Activated T-cell treated with anti-CD3 and anti-CD28 coated beads, Interleukin-2, amount 50 U/mL, for 48 hours (primary cell): ENCODE measurements around the gene MTHFD1L.

Source experiments
- DNase-seq, 2 experiments: peaks; one replicate each; pipeline ENCODE4 v3.0.0-alpha.2; 2020

The MTHFD1L gene

GRCh38 chr6:150866147-150866990, 867 bp downstream of the MTHFD1L start:
- DNase-seq, result peak; percentile 87 to 89

- no peak for DNase-seq
These were observed 1.5 kb downstream of the MTHFD1L start for GRCh38 chr6:150866991-150867501.

GRCh38 chr6:150868759-150869158, 3.3 kb downstream of the MTHFD1L start:
- DNase-seq, result no peak

DNA sequence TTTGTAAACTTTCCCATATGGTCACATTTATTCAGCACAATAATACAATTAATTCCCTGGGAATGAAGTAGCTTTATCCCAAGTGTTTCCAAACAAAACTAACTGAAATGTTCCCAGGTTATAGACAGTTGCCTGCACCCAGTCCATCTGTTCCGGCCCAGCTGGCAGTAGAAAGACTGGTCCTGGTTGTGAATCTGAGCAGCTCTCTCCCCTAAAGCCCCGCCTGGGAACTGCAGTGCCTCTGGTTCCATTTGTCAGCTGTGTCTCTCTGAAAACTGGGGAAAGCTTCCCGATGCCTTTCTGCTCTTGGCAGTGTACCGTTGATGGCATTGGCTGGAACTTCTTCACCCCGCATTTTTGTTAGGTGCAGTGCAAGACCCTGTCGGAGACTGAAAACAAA, 8.7 kb downstream of the MTHFD1L start:
- DNase-seq, result no peak

DNA sequence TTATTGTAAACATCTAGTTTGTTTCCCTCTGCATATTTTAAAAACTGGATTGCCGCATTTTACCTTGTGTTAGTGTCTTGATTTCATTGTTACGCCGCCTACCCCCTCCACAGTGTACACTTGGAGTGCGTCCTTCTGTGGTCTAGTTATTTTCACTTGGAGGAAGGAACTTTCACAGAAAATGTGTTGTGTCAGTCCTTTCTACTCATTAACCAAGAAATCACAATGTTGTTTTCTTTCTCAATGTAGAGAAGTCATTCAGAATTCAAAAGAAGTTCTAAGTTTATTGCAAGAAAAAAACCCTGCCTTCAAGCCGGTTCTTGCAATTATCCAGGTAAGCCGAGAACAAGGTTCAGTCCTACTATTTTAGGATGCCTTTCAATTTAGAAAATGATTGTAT, 10.3 kb downstream of the MTHFD1L start:
- DNase-seq, result no peak

GRCh38 chr6:150876598-150876997, 11.1 kb downstream of the MTHFD1L start:
- no peak for DNase-seq

GRCh38 chr6:150877928-150878327, 12.4 kb downstream of the MTHFD1L start:
- no peak for DNase-seq

GRCh38 chr6:150878347-150879213, 13.1 kb downstream of the MTHFD1L start:
- DNase-seq, result no peak

DNA sequence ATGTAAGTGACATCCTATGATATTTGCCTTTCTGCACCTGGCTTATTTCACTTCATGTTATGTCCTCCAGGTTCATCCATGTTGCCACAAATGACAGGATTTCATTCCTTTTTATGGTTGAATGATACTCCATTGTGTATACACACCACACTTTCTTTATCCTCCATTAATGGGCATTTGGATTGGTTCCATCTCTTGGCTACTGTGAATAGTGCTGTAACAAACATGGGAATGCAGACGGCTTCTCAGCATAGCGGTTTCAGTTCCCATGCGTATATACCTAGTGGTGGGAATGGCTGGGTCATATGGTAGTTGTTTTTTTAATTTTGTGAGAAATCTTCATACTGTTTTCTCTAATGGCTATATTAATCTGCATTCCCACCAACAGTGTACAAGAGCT, 14.8 kb downstream of the MTHFD1L start:
- no peak for DNase-seq

DNA sequence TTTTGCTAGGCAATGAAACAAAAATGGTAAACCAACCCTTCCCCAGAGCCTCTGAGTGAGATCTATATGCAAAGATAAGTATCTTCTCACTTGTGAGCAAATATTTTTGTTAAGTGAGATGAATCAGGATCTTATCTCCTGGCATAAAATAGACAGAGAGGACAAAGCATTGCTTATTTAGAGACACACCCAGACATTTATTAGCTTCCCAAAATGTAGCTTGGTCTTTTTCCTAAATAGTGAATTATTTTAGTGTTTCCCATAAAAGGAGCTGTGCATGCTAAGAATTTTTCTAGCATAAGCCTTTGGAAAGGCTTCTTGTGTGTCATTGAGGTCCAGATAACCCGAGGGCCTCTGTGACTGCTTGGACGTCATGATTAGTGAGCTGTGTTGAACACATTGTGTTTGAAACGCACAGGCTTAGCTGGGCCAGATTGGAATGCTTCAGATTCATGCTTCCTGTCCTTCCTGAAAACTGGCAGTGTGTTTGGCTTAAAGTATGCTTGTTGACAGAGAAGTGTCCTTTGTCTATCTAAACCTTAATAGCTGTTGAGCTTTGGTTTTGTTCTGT, 16.5 kb downstream of the MTHFD1L start:
- DNase-seq, result no peak

GRCh38 chr6:150883521-150883920, 18.0 kb downstream of the MTHFD1L start:
- DNase-seq, result no peak

GRCh38 chr6:150886155-150886554, 20.7 kb downstream of the MTHFD1L start:
- DNase-seq, result no peak

DNA sequence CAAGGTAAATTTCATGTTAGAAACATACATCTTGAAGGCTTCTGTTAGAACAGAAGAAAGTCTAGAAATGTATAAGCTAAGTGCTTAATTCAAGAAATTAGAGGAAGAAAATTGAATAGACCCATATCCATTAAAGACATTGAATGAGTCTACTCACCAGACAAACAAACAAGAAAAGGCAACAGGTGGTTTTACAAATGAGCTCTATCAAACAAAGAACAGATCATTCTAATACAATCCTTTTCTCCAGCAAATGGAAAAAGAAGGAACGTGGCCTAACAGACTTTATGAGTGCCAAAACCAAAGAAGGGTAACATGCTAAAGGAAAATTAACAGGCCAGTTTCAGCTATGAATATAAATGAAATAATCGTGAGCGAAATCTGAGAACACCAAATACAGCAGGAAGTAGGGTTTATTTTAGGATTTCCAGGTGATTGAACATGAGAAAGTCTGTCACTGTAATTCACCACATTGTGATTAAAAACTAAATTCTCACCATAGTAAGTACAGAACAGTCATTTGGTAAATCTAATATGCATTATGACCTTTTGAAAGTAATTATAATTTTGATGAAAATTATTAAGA, 22.6 kb downstream of the MTHFD1L start:
- no peak for DNase-seq

DNA sequence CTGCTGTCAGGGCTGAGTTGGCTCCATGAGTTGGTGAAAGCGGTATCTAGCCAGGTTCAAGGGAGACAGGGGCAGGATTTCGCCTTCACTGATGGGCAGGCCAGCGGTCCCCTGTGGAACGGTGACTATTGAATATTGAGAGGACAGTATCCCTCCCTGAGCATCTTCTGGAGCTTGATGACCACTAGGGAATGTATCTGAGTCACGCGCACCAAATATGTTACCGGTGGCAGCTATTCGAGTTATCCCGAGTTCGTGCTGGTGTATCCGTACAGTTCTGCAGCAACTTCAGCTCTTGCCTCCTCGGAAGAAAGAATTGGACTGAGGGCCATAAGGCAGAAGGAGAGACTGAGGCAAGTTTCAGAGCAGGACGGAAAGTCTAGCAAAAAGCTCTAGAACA, 24.8 kb downstream of the MTHFD1L start:
- no peak for DNase-seq

GRCh38 chr6:150891888-150892485, 26.5 kb downstream of the MTHFD1L start:
- DNase-seq, result peak; percentile 67 to 68

- no peak for DNase-seq
These were observed 28.8 kb downstream of the MTHFD1L start for GRCh38 chr6:150894191-150894744.

DNA sequence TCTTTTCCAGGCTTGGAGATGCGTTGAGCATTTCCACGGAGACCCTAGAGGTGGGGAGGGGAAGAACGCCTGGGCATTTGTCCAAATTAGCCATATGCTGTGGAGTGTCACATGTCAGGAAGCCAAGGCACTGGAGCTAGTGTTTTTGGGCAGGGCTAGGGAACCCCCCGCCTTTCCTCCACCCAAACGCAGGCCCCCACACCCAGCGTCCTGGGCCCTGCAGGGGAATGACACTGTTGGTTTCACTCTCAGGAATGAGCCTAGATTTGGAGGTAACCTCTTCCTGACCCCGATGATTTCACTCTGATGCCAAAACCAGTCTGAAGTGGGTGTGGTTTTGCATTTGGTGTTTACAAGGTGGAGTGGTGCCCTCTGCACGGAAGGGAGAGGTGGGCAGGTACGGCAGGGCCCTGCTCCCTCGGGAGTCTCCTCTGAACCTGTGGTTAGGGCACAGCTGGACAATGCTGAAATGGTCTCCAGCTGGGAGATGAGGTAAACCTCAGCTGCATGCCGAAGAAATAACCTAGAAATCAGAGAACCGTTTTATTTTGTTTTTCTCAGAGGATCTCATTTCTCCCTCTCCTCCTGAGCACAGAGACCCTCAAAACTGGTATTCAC, 29.5 kb downstream of the MTHFD1L start:
- DNase-seq, result peak; percentile 35 to 44

DNA sequence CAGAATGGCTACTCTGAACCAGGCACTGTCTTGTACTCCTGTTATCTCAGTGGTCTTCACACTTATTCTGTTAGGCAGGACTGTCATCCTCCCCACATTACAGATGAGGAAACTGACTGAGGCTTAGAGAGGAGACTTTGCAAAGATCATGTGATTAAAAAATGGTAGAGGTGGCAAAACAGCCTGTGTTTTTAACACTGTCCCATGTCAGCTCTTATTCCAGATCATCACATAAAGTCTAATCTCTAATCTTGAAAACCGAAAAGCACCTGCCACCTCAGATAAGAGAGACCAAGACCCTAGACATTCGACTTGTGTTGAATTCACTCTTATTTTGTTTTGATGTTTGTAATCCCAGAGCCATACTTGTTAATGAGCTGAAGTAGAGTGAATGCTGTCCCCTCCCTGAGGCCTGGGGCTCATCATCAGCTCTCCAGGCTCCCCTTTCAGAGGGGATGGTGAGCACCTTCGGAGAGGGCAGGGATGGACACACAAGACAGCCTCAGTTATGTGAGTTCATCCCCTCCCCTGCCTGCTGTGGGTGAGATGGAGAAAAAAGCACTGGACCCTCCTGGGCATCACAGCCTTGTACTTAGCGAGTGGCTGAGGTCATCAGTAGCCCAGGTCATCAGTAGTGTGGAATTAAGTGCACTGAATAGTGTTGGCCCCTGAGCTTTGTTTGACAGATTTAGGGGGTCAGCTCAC, 30.6 kb downstream of the MTHFD1L start:
- no peak for DNase-seq

- no peak for DNase-seq
These were observed 32.0 kb downstream of the MTHFD1L start for GRCh38 chr6:150897400-150897943.

- no peak for DNase-seq
These were observed 33.1 kb downstream of the MTHFD1L start for GRCh38 chr6:150898399-150899170.
